Fibroblast of skin of back (primary cell): ENCODE results near the gene PCDHGA12.
A peak's percentile ranks its signal among the peaks of the same experiment; 100 is the strongest.
"Not testable (repeated sequence)": the region's sequence is repeated elsewhere in the genome, so short reads cannot be mapped to it uniquely, and the experiment has no call there.

Experiments
- DNase-seq: peaks from one replicate; pipeline ENCODE4 v3.0.0-alpha.2; 2013

PCDHGA12 gene

DNA sequence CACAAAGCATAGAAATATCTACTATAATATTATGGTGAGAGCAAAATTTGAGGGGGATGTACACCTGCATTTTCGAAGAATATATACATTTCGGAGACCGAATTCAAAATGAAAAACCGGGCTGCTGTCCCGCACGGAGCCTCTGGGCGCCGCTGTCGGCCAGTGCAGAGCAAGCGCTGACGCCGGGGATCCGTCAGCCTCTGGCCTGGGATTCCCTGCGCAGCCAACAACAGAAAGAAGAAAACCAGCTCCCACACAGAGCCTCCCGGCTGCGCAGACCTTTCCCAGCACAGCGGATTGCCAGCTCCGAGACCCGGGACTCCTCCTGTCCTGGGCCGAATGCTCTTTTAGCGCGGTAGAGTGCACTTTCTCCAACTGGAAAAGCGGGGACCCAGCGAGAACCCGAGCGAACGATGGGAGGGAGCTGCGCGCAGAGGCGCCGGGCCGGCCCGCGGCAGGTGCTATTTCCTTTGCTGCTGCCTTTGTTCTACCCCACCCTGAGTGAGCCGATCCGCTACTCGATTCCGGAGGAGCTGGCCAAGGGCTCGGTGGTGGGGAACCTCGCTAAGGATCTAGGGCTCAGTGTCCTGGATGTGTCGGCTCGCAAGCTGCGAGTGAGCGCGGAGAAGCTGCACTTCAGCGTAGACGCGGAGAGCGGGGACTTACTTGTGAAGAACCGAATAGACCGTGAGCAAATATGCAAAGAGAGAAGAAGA lies 22.4 kb upstream of the PCDHGA12 start, which contains the start of gene PCDHGB6:
TSS of gene PCDHGB6 (plus strand) at position 232 of the 716 bp plus-strand sequence. CDS start at position 414, 182 bp downstream.
- peak; percentile 42 for DNase-seq

- DNase-seq: no peak
Measured at GRCh38 chr5:141409598-141410306, 20.6 kb upstream of the PCDHGA12 start.

DNA sequence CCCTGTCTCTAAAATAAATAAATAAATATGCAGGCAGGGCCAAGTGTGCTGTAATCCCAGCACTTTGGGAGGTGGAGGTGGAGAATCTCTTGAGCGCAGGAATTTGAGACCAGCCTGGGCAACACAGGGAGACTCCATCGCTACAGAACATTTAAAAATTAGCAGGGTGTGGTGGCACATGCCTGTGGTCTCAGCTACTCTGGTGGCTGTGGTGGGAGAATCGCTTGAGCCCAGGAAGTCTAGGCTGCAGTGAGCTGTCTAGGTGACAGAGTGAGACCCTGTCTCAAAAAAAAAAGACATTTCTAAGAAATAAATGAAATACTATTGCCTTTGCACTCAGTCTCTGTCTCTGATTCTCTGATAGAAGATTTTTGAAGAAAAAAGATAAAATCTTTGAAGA lies 18.7 kb upstream of the PCDHGA12 start:
- no peak for DNase-seq

- DNase-seq: peak; percentile 75
Measured at GRCh38 chr5:141412854-141413539, 17.3 kb upstream of the PCDHGA12 start, which contains the start of gene PCDHGA10. PCDHGA10 (plus strand) TSS chr5:141412987; CDS start chr5:141413176, 189 bp downstream.

DNA sequence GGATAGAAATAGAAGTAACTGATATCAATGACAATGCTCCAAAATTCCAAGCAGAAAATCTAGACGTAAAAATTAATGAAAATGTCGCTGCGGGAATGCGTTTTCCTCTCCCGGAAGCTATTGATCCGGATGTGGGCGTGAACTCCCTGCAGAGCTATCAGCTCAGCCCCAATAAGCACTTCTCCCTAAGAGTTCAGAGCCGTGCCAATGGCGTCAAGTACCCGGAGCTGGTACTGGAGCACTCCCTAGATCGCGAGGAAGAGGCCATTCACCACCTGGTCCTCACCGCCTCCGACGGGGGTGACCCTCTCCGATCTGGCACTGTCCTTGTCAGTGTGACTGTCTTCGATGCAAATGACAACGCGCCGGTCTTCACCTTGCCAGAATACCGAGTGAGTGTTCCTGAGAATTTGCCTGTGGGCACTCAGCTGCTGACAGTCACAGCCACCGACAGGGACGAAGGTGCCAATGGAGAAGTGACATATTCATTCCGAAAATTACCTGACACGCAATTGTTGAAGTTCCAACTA lies 16.7 kb upstream of the PCDHGA12 start:
- no peak for DNase-seq

- DNase-seq: not testable (repeated sequence)
Measured at GRCh38 chr5:141414548-141415274, 15.6 kb upstream of the PCDHGA12 start.

- not testable (repeated sequence) for DNase-seq
Measured at GRCh38 chr5:141415275-141415618, 15.1 kb upstream of the PCDHGA12 start.

DNA sequence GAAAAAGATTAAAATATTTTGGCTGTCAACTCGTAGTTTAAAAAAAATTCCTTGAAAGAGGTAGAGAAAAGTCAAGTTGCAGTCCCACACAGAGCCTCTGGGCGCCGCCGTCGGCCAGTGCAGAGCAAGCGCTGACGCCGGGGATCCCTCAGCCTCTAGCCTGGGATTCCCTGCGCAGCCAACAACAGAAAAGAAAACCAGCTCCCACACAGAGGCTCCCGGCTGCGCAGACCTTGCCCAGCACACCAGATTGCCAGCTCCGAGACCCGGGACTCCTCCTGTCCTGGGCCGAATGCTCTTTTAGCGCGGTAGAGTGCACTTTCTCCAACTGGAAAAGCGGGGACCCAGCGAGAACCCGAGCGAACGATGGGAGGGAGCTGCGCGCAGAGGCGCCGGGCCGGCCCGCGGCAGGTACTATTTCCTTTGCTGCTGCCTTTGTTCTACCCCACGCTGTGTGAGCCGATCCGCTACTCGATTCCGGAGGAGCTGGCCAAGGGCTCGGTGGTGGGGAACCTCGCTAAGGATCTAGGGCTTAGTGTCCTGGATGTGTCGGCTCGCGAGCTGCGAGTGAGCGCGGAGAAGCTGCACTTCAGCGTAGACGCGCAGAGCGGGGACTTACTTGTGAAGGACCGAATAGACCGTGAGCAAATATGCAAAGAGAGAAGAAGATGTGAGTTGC lies 12.7 kb upstream of the PCDHGA12 start, which contains the start of gene PCDHGB7:
TSS of gene PCDHGB7 (plus strand) at position 184 of the 679 bp plus-strand sequence. CDS start at position 367, 183 bp downstream.
- peak; percentile 82 for DNase-seq

- no peak for DNase-seq
Measured at GRCh38 chr5:141419074-141419880, 11.0 kb upstream of the PCDHGA12 start.

DNA sequence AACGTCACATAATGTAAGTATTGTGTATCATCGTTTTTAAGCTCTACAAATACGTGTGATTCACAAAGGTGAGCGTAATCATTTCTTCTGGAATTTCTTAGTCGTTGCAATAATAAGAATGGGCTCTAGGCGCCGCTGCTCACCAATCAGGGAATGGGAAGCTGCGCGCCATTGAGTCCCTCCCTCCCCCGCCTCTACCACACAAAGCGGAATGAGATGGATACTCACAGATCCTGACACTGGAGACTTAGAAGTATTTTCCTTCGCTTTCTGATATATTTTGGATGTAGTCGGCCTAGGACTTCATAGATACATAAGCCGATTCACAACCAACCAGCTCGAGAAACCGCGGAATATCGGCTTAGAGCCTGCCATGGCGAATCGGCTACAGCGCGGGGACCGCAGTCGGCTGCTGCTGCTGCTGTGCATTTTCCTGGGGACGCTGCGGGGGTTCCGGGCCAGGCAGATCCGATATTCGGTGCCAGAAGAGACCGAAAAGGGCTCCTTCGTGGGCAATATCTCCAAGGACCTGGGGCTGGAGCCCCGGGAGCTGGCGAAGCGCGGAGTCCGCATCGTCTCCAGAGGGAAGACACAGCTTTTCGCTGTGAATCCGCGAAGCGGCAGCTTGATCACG lies 9.3 kb upstream of the PCDHGA12 start, which contains the start of gene PCDHGA11:
TSS of gene PCDHGA11 (plus strand) at position 197 of the 634 bp plus-strand sequence. CDS start at position 374, 177 bp downstream.
- peak; percentile 72 for DNase-seq

DNA sequence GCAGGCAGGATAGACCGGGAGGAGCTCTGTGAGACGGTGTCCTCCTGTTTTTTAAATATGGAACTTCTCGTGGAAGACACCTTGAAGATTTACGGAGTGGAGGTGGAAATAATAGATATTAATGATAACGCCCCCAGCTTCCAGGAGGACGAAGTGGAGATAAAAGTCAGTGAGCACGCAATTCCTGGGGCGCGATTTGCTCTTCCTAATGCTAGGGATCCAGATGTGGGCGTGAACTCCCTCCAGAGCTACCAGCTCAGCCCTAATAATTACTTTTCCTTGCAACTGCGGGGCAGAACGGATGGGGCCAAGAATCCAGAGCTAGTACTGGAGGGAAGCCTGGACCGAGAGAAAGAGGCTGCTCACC lies 8.8 kb upstream of the PCDHGA12 start:
- no peak for DNase-seq

DNA sequence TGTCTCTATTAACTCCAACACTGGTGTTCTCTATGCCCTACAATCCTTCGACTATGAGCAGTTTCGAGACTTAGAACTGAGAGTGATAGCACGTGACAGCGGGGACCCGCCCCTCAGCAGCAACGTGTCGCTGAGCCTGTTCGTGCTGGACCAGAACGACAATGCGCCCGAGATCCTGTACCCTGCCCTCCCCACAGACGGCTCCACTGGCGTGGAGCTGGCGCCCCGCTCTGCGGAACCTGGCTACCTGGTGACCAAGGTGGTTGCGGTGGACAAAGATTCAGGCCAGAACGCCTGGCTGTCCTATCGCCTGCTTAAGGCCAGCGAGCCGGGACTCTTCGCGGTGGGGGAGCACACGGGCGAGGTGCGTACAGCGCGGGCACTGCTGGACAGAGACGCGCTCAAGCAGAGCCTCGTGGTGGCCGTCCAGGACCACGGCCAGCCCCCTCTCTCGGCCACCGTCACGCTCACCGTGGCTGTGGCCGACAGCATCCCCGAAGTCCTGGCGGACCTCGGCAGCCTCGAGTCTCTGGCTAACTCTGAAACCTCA lies 7.5 kb upstream of the PCDHGA12 start:
- no peak for DNase-seq

DNA sequence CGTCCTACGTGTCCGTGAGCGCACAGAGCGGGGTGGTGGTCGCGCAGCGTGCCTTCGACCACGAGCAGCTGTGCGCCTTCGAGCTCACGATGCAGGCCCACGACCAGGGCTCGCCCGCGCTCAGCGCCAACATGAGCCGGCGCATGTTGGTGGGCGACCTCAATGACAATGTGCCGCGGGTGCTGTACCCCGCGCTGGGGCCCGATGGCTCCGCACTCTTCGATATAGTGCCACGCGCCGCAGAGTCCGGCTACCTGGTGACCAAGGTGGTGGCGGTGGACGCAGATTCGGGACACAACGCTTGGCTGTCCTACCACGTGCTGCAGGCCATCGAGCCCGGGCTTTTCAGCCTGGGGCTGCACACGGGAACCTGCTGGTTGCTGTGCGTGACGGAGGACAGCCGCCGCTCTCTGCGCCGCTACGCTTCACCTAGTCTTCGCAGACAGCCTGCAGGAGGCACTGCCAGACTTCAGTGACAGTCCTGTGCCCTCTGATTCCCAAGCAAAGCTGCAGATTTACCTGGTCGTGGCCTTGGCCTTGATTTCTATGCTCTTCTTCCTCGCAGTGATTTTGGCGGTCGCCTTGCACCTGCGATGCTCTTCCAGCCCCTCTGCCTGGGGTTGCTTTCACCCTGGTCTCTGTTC lies 2.4 kb upstream of the PCDHGA12 start:
- no peak for DNase-seq

- DNase-seq: peak; percentile 49
Measured at GRCh38 chr5:141431286-141431685, 979 bp downstream of the PCDHGA12 start.

- DNase-seq: not testable (repeated sequence)
Measured at GRCh38 chr5:141432308-141432707, 2.0 kb downstream of the PCDHGA12 start.

GRCh38 chr5:141432726-141433125 lies 2.4 kb downstream of the PCDHGA12 start:
- DNase-seq: not testable (repeated sequence)

DNA sequence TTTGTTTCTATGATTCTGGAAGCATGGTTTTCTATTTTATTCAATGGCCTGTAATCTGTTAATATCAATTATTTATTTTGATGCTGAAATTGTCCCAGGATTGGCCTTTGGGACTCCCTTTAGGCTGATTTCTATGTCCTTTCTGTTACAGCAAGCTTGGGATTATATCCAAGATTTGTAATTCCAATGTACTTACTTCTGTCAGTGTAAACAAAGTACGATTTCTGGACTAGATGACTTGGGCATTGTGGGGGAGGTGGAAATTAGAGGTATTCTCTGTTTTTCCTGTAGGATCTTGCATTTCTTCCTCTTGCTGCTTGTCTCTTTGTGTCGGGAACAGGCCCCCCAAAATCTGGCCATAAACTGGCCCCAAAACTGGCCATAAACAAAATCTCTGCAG lies 3.7 kb downstream of the PCDHGA12 start:
- peak; percentile 59 for DNase-seq

- DNase-seq: peak; percentile 77
Measured at GRCh38 chr5:141437221-141437620, 6.9 kb downstream of the PCDHGA12 start.
